NOMO-1 treated with dmso at 0.1 percent for 144 hours (cell line): ENCODE results near the gene TMEM151B.

Source experiments
- DNase-seq: peaks from one replicate; lab custom pipeline; 2025; ENCODE audit not compliant: unreplicated experiment; lab: John Stamatoyannopoulos, UW

Gene TMEM151B

DNA sequence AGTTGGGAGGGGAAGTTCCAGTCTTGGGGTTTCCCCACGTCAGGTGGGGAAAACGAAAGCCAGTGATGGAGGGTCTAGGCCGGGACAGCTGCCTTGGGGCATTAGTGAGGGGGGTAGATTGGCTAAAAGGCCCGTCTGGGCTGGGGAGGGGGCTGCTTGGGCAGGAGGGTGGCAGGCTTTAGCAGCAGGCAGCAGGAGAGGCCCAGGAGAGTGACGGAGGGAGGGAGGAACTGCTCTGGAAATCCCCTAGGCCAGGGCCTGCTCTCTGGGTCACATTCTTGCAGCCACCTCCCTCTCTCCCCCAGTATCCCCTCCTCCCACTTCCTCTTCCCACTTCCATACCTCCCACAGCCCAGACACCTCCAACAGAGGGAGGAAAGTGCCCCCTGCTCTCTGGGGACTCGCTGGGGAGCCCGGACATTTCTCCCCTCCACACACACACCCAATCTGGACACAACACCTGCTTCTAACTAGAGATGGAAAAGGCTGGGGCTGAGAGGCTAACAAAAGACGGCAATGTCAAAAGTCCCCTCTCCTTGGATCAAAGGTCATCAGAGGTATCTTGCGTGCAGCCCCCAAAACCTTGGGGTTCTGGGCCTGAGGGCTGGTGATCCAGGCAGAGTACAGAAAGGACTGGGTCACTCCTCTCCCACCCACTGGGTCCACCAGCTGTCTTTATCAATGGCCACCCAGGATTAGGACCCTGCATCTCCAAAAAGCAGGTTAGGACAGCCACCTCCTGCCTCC is 6.7 kb upstream of the TMEM151B start:
- DNase-seq = no peak

- DNase-seq = peak; percentile 75
Observed at GRCh38 chr6:44264154-44265006, 5.9 kb upstream of the TMEM151B start.

- DNase-seq = peak; percentile 44
Observed at GRCh38 chr6:44265007-44265721, 5.1 kb upstream of the TMEM151B start, which contains the start of gene NFKBIE. TSS of gene NFKBIE (minus strand) at chr6:44265551. CDS start at chr6:44265346, 205 bp downstream.

DNA sequence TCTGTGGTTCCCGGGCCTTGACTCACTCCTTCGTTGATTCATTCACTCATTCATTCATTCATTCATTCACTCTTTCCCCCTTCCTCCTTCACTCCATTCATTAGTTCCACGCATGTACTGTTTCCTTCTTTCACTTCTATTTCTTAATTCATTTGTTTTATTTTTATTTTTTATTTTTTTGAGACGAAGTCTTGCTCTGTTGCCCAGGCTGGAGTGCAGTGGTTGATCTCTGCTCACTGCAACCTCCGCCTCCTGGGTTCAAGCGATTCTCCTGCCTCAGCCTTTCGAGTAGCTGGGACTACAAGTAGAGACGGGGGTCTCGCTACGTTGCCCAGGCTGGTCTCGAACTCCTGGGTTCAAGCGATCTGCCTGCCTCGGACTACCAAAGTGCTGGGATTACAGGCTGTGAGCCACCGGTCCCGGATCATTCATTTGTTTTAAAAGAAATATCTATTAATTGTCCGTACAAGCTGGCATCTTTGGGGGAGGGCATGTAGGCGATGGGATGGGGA is 4.5 kb upstream of the TMEM151B start:
- no peak for DNase-seq

- no peak for DNase-seq
Observed at GRCh38 chr6:44266347-44266746, 3.9 kb upstream of the TMEM151B start.

GRCh38 chr6:44267252-44267651 is 3.0 kb upstream of the TMEM151B start:
- DNase-seq = no peak

DNA sequence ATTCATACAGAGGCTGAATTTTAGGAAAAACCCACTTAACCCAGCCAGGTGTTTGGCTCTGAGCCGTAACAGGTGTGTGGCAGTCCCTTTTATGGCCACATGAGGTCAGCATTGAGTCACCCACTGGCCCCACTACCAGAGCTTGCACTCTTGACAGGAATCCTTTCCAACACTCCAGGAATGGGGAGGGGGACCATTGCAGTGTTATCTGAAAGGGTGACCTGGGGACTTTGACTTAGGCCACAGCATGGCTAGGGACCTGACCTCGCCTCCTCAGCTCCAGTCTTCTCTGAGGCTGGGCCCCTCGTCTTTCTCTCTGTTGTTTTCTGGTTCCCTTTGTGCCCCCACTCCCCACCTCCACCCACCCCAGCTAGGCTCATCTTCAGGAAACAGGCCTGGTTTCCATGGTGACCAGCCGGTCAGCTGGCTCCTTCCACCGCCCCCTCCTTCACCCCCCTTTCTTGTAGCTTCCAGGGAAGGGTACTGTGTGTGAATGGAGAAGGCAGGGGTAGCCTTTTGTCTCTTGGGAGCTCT is 2.1 kb upstream of the TMEM151B start:
- no peak for DNase-seq

DNA sequence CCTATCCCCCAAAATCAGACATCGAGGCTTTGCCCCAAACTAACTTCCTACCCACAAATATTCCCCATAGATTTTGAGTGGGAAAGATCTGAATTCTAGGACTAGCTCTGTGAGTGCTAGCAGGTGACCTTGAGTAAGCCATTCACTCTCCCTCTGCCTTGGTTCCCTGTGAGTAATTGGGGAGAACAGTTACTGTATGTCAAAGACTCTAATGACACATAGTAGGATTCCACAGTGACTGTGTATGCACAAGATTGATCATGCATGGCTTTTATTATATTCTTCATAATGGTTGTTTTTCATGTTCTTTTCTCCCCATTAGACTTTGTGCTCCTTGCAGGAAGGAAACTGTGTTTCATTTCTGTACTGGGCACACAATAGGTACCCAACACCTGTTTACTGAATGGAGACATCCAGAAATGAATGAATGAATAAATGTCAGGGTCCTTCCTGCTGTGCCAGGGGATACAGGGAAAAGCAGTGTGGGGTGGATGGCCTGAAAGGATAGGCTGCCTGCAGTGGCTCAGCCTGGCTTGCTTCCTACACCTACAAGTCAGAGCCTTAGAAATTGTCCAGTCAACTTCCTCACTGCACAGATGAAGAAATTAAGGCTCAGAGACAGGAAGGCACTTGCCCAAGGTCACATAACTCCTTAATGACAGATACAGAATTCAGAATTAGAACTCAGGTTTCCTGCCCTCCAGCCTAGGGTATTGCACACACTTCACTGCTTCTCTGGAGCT is 901 bp upstream of the TMEM151B start:
- no peak for DNase-seq

DNA sequence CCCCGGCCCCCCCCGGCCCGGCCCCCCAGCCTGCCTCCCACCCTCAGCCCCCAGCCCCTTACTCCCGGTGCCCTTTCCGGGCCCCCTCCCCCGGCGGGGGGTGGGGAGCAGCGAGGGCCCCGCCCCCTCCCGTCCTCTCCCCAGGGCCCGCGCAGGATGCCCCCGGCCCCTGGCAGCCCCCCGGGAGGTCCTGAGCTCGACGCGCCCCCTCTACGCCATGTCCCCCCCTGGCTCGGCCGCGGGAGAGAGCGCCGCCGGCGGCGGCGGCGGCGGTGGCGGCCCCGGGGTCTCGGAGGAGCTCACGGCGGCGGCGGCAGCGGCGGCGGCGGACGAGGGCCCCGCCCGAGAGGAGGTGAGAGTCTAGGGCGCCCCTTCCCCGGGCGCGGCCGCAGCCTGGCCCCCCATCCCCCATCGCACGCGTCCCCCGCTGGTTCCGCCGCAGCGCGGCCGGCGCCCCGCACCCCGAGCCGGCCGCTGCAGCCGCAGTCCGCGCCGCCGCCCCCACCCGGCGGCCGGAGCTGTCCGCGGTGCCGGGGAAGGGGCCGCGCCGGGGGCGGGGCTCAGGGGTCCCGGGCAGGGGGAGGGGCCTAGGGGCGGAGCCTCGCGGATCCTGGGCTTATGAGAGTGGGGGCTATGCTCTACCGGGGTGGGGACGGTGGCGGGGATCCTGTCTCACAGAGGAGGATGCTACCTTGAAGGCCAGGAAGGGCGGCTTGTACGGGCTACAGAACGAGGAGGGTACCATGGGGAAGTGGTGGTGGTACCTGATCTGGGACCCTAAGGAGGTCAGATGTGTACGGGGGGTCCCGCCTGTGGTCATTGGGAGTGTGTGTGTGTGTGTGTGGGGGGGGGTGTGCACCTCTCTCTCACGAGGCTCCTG is 516 bp downstream of the TMEM151B start:
- DNase-seq = no peak

GRCh38 chr6:44271406-44271723 is 1.1 kb downstream of the TMEM151B start:
- no peak for DNase-seq

DNA sequence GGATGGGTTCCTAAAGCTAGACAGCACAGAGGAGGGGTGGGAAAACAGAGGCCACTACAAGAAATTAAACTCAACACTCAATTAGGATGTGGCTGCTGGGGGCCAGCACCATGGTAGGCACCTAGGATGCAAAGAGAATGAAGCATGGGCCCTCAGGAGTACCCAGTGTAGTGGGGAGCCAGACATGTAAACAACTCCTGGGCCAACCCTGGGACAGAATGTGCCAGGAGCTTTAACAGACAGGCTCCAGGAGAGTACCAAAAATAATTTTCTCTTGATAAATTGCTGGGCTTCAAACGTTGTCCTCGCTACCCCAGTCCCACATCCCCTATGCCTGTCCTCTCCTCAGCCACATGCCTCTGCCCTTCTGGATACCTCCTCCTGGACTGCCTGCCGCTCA is 1.7 kb downstream of the TMEM151B start:
- DNase-seq = no peak

- no peak for DNase-seq
Observed at GRCh38 chr6:44272529-44272928, 2.3 kb downstream of the TMEM151B start.

GRCh38 chr6:44272999-44273566 is 2.8 kb downstream of the TMEM151B start:
- DNase-seq = no peak

GRCh38 chr6:44273617-44274016 is 3.4 kb downstream of the TMEM151B start:
- no peak for DNase-seq

GRCh38 chr6:44275271-44275748 is 5.1 kb downstream of the TMEM151B start:
- DNase-seq = no peak

- no peak for DNase-seq
Observed at GRCh38 chr6:44275749-44276648, 5.7 kb downstream of the TMEM151B start.

- no peak for DNase-seq
Observed at GRCh38 chr6:44276667-44277640, 6.7 kb downstream of the TMEM151B start.
